Measurements from ENCODE around the gene LHX5.

The LHX5 gene

DNA sequence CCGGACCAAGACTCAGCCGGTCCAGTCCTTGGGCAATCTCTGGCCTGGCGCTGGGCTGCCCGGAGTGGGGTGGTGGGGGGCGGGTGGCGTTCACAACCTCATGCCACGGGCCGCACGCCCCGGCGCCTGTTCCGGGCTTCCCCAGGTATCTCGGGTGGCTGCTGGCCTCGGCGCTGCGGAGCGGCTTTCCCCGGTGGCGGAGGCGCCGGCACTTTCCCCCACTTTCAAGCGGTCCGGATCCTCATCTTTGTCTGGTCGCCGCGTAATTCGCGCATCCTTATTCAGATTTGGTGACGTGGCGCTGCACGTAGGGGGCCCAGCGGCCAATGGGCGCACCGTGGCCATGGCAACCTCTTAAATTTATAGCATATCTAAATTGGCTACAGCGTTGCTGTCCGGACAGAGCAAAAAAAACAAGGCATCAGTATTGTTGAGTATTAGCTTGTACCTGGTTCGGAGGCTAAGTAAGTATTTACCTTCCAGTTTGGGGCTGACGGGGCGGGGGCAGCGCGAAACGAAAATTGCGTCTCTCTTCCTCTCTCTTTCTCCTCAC is at the start of gene LHX5:
Gene LHX5, minus strand, starts transcription at position 253 of the 553 bp plus-strand sequence. CDS start 373 bp downstream, outside the sequence.
- H3K4me3 ChIP-seq (ENCODE audit: low read length) = no peak within 1 kb of the TSS
- H3K27me3 ChIP-seq (ENCODE audit: control insufficient read depth, insufficient read depth, low read length) = peaks cover 94% of the 10 kb centered on the region

DNA sequence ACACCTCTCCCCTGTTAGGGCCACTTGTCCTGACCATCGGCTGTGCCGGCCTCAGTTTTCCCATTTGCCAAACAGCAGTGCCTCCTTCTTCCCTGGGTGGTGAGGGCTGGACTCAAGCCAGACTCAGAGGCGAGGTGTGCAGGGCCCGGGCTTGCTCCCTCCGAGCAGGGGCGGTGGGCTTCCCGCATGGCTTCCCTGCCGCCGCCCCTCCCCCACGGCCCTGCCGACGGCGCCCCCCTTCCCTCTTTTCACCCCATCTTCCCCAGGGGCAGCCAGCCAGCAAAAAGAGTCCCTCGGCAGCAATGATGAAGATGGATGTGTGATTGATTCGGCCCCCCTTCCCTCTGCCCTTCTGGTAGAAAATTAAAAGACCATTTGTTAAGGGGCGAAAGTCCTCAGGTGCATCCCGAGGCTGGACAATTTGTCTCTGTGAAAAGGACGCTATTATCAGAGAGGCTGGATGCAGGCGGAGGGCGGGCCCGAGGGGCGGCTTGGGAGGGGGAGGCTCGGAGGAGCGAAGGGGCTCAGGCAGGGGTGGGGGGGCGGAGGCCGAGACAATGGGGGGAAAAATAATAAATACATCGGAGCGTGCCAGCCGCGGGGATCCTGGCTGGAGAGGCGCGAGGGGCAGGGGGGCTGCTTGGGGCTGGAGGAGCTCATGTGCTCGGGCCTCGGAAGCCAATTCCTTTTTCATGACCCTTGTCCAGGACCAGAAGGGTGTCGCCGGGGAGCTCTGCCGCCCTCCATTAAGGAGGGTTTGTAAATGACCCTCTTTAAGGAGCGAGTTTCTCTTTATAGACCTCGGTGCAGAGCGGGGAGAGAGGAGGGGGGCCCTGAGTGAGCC is 48.0 kb upstream of the LHX5 start:
- Histone ChIP-seq H3K9me3 (ENCODE audit: control insufficient read depth, low read length) (no peaks in the 10 kb centered on the region), H3K36me3 (ENCODE audit: control insufficient read depth, insufficient read depth, low read length) (no peaks in the 10 kb centered on the region), H3K4me3 (ENCODE audit: low read length) (no peak overlapping the region), H3K9ac (ENCODE audit: low read length) (no peak overlapping the region), H3K4me1 (ENCODE audit: control insufficient read depth, insufficient read depth, low read length) (no peaks in the 10 kb centered on the region), H3K27me3 (ENCODE audit: control insufficient read depth, insufficient read depth, low read length) (peaks cover 31% of the 10 kb centered on the region)

More for the DNA sequence above, at the start of gene LHX5:
- no peaks in the 10 kb centered on the region for H3K4me1 ChIP-seq (ENCODE audit: control insufficient read depth, insufficient read depth, low read length)
- H3K9ac ChIP-seq (ENCODE audit: low read length) = no peak within 1 kb of the TSS
- H3K36me3 ChIP-seq (ENCODE audit: control insufficient read depth, insufficient read depth, low read length) = no peaks in the 10 kb centered on the region
- H3K9me3 ChIP-seq (ENCODE audit: control insufficient read depth, low read length) = no peaks in the 10 kb centered on the region

DNA sequence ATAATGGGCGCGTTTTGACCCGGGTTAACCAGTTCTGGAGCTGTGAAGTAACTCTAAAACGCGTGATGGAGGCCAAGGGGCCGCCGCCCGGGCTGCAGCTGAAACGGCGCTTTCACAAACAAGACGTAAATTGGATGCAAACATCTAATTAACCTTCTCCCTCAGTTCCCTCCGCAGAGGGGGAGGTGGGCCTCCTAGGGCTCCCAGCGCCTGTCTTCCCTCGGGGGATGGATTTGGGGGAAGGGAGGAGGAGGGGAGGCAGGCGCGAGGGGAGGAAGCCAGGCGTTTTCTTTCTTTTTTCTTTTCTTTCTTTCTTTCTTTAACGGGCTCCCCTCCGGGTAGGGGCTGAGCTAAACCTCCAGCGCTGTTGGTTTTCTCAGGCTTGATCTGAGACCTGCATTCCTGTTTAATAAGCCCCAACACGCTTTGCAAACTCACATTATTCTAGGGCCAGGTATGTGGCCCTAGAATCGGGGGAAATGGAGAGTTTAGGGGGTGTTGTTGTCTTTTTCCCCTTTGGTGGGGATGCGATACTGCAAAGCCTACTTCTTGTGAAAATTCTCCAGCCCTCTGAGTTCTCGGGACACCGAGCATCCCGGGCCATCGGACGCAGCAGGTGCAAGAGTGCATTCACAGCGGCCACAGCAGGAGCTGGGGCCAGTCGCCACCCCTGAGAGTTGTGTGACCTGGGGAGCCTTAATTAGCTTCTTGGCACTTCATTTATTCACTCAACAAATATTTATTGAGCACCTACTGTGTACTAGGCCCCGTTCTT is 43.6 kb upstream of the LHX5 start:
- no peaks in the 10 kb centered on the region for H3K4me1 ChIP-seq (ENCODE audit: control insufficient read depth, insufficient read depth, low read length)
- peaks cover 45% of the 10 kb centered on the region for H3K27me3 ChIP-seq (ENCODE audit: control insufficient read depth, insufficient read depth, low read length)
- no peak overlapping the region for H3K9ac ChIP-seq (ENCODE audit: low read length)
- H3K36me3 ChIP-seq (ENCODE audit: control insufficient read depth, insufficient read depth, low read length) = no peaks in the 10 kb centered on the region
- no peak overlapping the region for H3K4me3 ChIP-seq (ENCODE audit: low read length)
- no peaks in the 10 kb centered on the region for H3K9me3 ChIP-seq (ENCODE audit: control insufficient read depth, low read length)

GRCh38 chr12:113514602-113515001 is 42.9 kb upstream of the LHX5 start:
- H3K27me3 ChIP-seq (ENCODE audit: control insufficient read depth, insufficient read depth, low read length) = peaks cover 40% of the 10 kb centered on the region
- H3K4me1 ChIP-seq (ENCODE audit: control insufficient read depth, insufficient read depth, low read length) = no peaks in the 10 kb centered on the region

GRCh38 chr12:113512568-113512967 is 40.9 kb upstream of the LHX5 start:
- Histone ChIP-seq H3K9me3 (ENCODE audit: control insufficient read depth, low read length) (no peaks in the 10 kb centered on the region), H3K4me1 (ENCODE audit: control insufficient read depth, insufficient read depth, low read length) (no peaks in the 10 kb centered on the region), H3K9ac (ENCODE audit: low read length) (no peak overlapping the region), H3K36me3 (ENCODE audit: control insufficient read depth, insufficient read depth, low read length) (no peaks in the 10 kb centered on the region), H3K4me3 (ENCODE audit: low read length) (no peak overlapping the region), H3K27me3 (ENCODE audit: control insufficient read depth, insufficient read depth, low read length) (peaks cover 27% of the 10 kb centered on the region)

More at GRCh38 chr12:113514602-113515001, 42.9 kb upstream of the LHX5 start:
- no peaks in the 10 kb centered on the region for H3K36me3 ChIP-seq (ENCODE audit: control insufficient read depth, insufficient read depth, low read length)
- H3K9ac ChIP-seq (ENCODE audit: low read length) = no peak overlapping the region
- H3K9me3 ChIP-seq (ENCODE audit: control insufficient read depth, low read length) = no peaks in the 10 kb centered on the region
- no peak overlapping the region for H3K4me3 ChIP-seq (ENCODE audit: low read length)

DNA sequence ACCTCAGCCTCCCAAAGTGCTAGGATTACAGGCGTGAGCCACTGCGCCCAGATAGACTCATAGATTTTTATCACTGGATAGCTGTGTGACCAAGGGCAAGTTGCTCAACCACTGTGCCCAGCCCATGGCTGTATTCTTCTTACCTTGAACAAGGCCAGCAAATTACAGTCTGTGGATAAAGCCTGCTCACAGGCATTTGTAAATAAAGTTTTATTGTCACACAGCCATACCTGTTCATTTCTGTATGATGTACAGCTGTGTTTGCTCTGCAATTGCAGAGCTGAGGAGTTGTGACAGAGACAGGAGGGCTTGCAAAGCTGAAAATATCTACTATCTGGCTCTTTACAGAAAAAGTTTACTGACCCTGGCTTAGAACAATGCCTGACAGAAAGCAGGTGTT is 35.2 kb upstream of the LHX5 start:
- H3K27me3 ChIP-seq (ENCODE audit: control insufficient read depth, insufficient read depth, low read length) = peaks cover 7% of the 10 kb centered on the region

DNA sequence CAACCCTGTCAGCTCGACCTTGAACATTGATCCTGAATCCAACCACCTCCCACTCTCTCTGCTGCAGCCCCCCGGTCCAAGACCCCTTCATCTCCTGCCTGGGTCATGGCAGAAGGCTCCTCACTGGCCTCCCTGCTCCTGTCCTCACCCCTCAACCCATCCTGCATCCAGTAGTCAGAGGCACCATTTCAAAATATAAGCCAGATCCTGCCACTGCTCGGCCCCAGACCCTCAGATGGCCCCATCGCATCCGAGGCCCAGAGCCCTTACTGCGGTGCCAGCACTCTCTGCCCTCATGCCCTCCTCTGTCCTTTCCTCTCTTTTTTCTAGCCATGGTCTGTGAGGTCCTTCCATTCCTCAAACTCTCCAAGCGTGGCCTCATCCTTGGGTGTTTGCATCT is 34.3 kb upstream of the LHX5 start:
- H3K36me3 ChIP-seq (ENCODE audit: control insufficient read depth, insufficient read depth, low read length) = no peaks in the 10 kb centered on the region
- no peaks in the 10 kb centered on the region for H3K9me3 ChIP-seq (ENCODE audit: control insufficient read depth, low read length)
- no peaks in the 10 kb centered on the region for H3K27me3 ChIP-seq (ENCODE audit: control insufficient read depth, insufficient read depth, low read length)
- H3K9ac ChIP-seq (ENCODE audit: low read length) = no peak overlapping the region
- no peaks in the 10 kb centered on the region for H3K4me1 ChIP-seq (ENCODE audit: control insufficient read depth, insufficient read depth, low read length)
- H3K4me3 ChIP-seq (ENCODE audit: low read length) = no peak overlapping the region

More for the DNA sequence above, 35.2 kb upstream of the LHX5 start:
- H3K9me3 ChIP-seq (ENCODE audit: control insufficient read depth, low read length) = no peaks in the 10 kb centered on the region
- H3K36me3 ChIP-seq (ENCODE audit: control insufficient read depth, insufficient read depth, low read length) = no peaks in the 10 kb centered on the region
- H3K4me1 ChIP-seq (ENCODE audit: control insufficient read depth, insufficient read depth, low read length) = no peaks in the 10 kb centered on the region
- H3K4me3 ChIP-seq (ENCODE audit: low read length) = no peak overlapping the region
- no peak overlapping the region for H3K9ac ChIP-seq (ENCODE audit: low read length)

- no peaks in the 10 kb centered on the region for H3K36me3 ChIP-seq (ENCODE audit: control insufficient read depth, insufficient read depth, low read length)
- no peaks in the 10 kb centered on the region for H3K4me1 ChIP-seq (ENCODE audit: control insufficient read depth, insufficient read depth, low read length)
- H3K9me3 ChIP-seq (ENCODE audit: control insufficient read depth, low read length) = no peaks in the 10 kb centered on the region
- no peaks in the 10 kb centered on the region for H3K27me3 ChIP-seq (ENCODE audit: control insufficient read depth, insufficient read depth, low read length)
- H3K9ac ChIP-seq (ENCODE audit: low read length) = no peak overlapping the region
- no peak overlapping the region for H3K4me3 ChIP-seq (ENCODE audit: low read length)
Measured at GRCh38 chr12:113504917-113505316, 33.2 kb upstream of the LHX5 start.

DNA sequence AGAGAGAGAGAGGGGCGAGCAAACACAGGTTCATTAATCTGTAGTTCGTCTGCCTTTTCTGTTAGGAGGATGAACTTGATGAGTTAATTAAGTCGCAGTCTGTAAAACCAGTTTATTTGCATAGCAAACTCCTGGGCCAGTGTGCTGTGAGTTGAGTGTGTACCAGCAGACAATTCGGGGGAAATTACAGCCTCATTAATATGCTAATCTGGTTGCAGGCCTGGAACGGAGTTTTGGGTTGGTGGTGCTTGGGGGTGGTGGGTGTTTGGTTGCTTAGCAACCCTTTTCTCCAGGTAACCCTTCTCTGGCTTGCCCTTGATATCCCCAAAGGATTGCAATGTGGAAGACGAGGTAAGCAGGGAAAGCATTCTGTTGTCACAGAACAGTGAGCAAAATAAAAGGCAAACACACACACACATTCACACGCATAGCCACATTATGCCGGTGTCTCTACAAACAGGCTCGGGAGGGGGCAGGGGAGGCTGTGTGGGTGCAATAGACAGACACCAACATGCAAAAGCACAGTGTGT is 29.2 kb upstream of the LHX5 start:
- H3K4me3 ChIP-seq (ENCODE audit: low read length) = no peak overlapping the region
- no peak overlapping the region for H3K9ac ChIP-seq (ENCODE audit: low read length)
- H3K4me1 ChIP-seq (ENCODE audit: control insufficient read depth, insufficient read depth, low read length) = no peaks in the 10 kb centered on the region
- no peaks in the 10 kb centered on the region for H3K36me3 ChIP-seq (ENCODE audit: control insufficient read depth, insufficient read depth, low read length)
- H3K9me3 ChIP-seq (ENCODE audit: control insufficient read depth, low read length) = no peaks in the 10 kb centered on the region
- no peaks in the 10 kb centered on the region for H3K27me3 ChIP-seq (ENCODE audit: control insufficient read depth, insufficient read depth, low read length)

DNA sequence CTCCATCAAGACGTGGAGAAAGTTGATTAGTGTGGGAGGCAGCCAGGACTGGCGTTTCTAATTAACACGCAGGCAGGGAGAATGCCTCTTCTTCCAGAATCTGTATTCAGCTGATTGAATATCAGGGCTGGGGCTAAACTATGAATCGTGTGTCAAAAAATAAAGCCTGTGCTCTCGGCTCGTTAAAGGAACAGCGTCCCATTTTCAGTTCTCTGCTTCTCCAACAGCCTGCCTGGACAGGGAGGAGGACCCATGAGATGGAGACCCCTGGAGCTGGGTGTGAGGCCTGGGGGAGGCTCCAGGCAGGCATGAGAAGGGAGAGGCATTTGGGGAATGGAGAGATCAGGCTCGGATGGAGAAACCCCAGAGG is 28.6 kb upstream of the LHX5 start:
- Histone ChIP-seq H3K4me3 (ENCODE audit: low read length) (no peak overlapping the region), H3K9me3 (ENCODE audit: control insufficient read depth, low read length) (no peaks in the 10 kb centered on the region), H3K9ac (ENCODE audit: low read length) (no peak overlapping the region), H3K27me3 (ENCODE audit: control insufficient read depth, insufficient read depth, low read length) (no peaks in the 10 kb centered on the region), H3K4me1 (ENCODE audit: control insufficient read depth, insufficient read depth, low read length) (no peaks in the 10 kb centered on the region), H3K36me3 (ENCODE audit: control insufficient read depth, insufficient read depth, low read length) (no peaks in the 10 kb centered on the region)

GRCh38 chr12:113498490-113498889 is 26.8 kb upstream of the LHX5 start:
- Histone ChIP-seq H3K9me3 (ENCODE audit: control insufficient read depth, low read length) (no peaks in the 10 kb centered on the region), H3K4me3 (ENCODE audit: low read length) (no peak overlapping the region), H3K36me3 (ENCODE audit: control insufficient read depth, insufficient read depth, low read length) (no peaks in the 10 kb centered on the region), H3K4me1 (ENCODE audit: control insufficient read depth, insufficient read depth, low read length) (no peaks in the 10 kb centered on the region), H3K27me3 (ENCODE audit: control insufficient read depth, insufficient read depth, low read length) (no peaks in the 10 kb centered on the region), H3K9ac (ENCODE audit: low read length) (no peak overlapping the region)

GRCh38 chr12:113497693-113498092 is 26.0 kb upstream of the LHX5 start:
- no peaks in the 10 kb centered on the region for H3K27me3 ChIP-seq (ENCODE audit: control insufficient read depth, insufficient read depth, low read length)
- H3K4me1 ChIP-seq (ENCODE audit: control insufficient read depth, insufficient read depth, low read length) = no peaks in the 10 kb centered on the region
- H3K4me3 ChIP-seq (ENCODE audit: low read length) = no peak overlapping the region
- H3K9ac ChIP-seq (ENCODE audit: low read length) = no peak overlapping the region
- no peaks in the 10 kb centered on the region for H3K36me3 ChIP-seq (ENCODE audit: control insufficient read depth, insufficient read depth, low read length)
- no peaks in the 10 kb centered on the region for H3K9me3 ChIP-seq (ENCODE audit: control insufficient read depth, low read length)

Measured in mucosa of stomach (tissue), 1 donor.